ENCODE results near the gene KLK10.

KLK10 gene

DNA sequence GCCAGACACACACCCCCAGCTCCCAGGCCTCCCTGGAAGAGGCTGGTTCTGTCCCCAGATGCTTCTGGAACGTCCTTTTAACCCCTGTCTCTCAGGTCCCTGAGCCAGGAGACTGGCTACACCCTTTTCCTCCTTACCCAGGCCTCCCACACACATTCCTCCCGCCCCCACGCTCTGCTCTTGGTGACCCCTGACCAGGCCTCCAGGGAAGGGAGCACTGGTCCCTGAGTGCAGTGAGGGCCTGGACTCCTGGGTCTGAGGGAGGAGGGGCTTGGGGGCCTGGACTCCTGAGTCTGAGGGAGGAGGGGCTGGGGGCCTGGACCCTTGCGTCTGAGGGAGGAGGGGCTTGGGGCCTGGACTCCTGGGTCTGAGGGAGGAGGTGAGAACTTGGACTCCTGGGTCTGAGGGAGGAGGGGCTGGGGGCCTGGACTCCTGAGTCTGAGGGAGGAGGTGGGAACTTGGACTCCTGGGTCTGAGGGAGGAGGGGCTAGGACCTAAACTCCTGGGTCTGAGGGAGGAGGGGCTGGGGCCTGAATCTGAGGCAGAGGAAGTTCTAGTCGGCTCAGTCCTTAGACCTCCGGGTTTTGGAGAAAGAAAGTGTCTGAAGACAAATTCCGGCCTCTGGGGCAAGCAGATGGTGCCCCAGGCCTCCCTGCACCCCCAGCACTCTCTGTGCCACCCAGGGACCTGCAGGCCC lies 50.6 kb downstream of the KLK10 start:
- no peak for DNase-seq (ENCODE audit: low read depth, low spot score)

DNA sequence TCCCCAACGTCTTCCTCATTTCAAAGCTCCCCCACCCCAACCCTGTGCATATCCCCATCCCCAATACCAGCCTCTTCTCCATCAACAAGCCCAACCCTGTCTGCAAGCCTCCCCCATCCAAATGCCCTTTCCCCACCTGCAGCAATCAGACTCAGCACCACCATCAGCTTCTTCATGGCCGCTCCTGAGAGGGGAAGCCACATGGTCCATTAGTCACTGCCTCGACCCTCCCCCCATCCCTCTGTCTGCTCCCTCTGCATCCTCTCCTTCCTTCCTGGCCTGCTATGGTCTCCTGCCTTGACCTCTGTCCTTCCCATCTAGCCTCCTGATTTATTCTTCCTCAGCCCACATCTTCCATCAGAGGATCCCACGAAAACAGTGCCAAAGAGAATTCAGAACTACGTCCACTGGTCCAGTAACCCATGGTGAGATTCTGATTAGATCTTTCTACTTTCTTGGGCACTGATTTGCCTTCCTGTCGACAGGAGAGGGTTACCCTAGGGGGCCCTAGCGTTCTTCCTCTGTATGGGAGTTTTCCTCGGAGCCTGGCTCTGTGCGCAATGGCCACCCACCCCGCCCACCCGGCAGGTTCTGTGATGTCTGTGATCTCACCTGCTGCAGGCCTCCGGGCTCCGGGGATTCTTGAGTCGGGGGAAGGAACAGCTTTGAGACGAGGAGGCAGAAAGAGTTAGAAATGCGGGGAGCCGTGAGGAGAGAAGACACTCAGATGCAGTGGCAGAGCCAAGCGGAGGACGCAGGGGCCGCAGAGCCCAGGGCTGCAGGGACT lies 51.4 kb downstream of the KLK10 start:
- DNase-seq (ENCODE audit: low read depth, low spot score): peak; percentile 57

DNA sequence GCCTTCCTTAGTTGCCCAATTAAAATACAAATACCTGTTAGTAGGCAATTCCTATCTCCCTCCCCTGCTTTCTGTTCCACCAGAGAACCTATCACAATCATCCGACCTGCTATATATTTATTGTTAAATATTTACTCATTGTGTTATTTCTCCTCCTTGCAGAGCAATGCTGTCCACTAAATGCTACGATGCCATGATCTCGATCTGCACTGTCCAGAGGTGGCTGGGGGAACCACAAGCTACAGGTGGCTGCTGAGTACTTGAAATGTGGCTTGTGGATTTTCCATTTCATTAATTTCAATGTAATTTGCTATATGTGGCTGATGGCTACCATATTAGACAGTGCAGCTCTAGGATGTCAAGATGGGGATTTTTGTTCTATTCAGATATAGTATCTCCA lies 55.2 kb downstream of the KLK10 start:
- no peak for DNase-seq (ENCODE audit: low read depth, low spot score)

DNA sequence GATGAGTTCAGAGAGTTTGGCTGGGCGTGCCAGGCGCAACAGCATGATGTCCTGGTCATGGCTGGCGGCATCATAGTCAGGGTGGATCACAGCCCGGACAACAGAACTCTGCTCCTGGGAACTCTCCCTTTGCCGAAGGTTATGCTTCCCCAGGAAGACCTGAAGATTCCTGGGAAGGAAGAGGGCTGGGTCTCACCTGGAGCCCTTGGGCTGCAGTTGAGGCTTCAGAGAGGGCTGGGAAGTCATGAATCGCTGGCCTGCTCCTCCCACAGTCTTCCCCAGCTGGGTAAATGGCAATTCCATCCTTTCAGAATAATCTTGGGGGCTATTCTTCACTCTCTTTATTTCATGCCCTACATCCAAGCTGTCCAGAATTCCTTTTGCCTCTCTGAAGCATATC lies 56.1 kb downstream of the KLK10 start:
- DNase-seq (ENCODE audit: low read depth, low spot score): no peak
